SU-DHL-6 (cell line): ENCODE data around the gene FAM83G.
"Not testable (repeated sequence)": the region's sequence is repeated elsewhere in the genome, so short reads cannot be mapped to it uniquely, and the experiment has no call there.

Experiments
- CTCF ChIP-seq: fragments of 200-600 bp; sonication (generic); IDR thresholded peaks from one replicate; pipeline ENCODE4 v1.5.1; 2017; ENCODE audit warnings: antibody characterized with exemption, mild to moderate bottlenecking, low read length, moderate library complexity; ENCODE audit not compliant: insufficient read depth, poor library complexity, severe bottlenecking
- EZH2phosphoT487 ChIP-seq: fragments of 200-600 bp; sonication (generic), shearing (Covaris generic); conservative IDR thresholded peaks from 2 replicates; pipeline ENCODE4 v1.6.1; 2018; ENCODE audit warnings: mild to moderate bottlenecking, antibody characterized with exemption, low read length, moderate library complexity, mixed read lengths

GRCh38 chr17:19038007-19038406, 33.4 kb upstream of the FAM83G start:
- TF ChIP-seq EZH2phosphoT487, CTCF: not testable (repeated sequence)
